ENCODE results near the gene KIF4A.

KIF4A gene

GRCh38 chrX:70289168-70289792, 624 bp upstream of the KIF4A start:
- Histone ChIP-seq H2AK5ac (ENCODE audit: low read length, severe bottlenecking) (no peak overlapping the region), H3K4ac (ENCODE audit: low read depth in 1 of 2, low read length in 2 of 2) (peak overlapping the region in 1 of 2 experiments; percentile 24), H3K4me3 (ENCODE audit: insufficient read depth in 1 of 2, low read depth in 1 of 2, low read length in 2 of 2) (peak overlapping the region; percentile 73 to 87), H3K14ac (ENCODE audit: low read length in 2 of 2) (peak overlapping the region in 1 of 2 experiments; percentile 26), H4K91ac (ENCODE audit: low read length) (no peak overlapping the region), H4K8ac (ENCODE audit: low read length) (no peak overlapping the region), H2BK120ac (ENCODE audit: low read depth, low read length) (no peak overlapping the region), H2AFZ (ENCODE audit: low read depth, low read length) (peak overlapping the region; percentile 39), H3K4me2 (ENCODE audit: low read length, poor library complexity, severe bottlenecking) (peak overlapping the region; percentile 68), H3K23ac (ENCODE audit: low read length in 2 of 2) (no peak overlapping the region), H3K9ac (ENCODE audit: low read length) (peak overlapping the region; percentile 89), H3K36me3 (ENCODE audit: control insufficient read depth in 1 of 2, insufficient read depth in 2 of 2, low read depth in 1 of 2, low read length in 2 of 2) (peaks cover 6 to 37% of the 10 kb centered on the region in 2 experiments), H3K4me1 (ENCODE audit: control insufficient read depth, insufficient read depth, low read depth, low read length) (peaks cover 2% of the 10 kb centered on the region), H3K27ac (ENCODE audit: low read length, poor library complexity, severe bottlenecking) (peak overlapping the region; percentile 43), H3K27me3 (ENCODE audit: control insufficient read depth in 1 of 2, insufficient read depth in 1 of 2, low read length in 2 of 2) (peaks cover 0 to 25% of the 10 kb centered on the region in 2 experiments), H2BK12ac (ENCODE audit: low read length in 2 of 2) (no peak overlapping the region), H2BK15ac (ENCODE audit: low read depth, poor library complexity, severe bottlenecking) (no peak overlapping the region), H3K18ac (ENCODE audit: low read depth in 1 of 2, low read length in 2 of 2) (peak overlapping the region; percentile 43 to 92), H2BK5ac (ENCODE audit: low read depth, low read length, poor library complexity, severe bottlenecking) (no peak overlapping the region), H3K79me1 (replicated peaks; ENCODE audit: low read length, poor library complexity, severe bottlenecking) (peaks cover 7% of the 10 kb centered on the region), H3K9me3 (ENCODE audit: control insufficient read depth, low read length) (no peaks in the 10 kb centered on the region)
- WGBS = 66% methylated on average over 4 of the region's 11 CpGs
- peak; percentile 16 for DNase-seq

GRCh38 chrX:70292788-70293187, 2.9 kb downstream of the KIF4A start:
- no peak overlapping the region for H2AK5ac ChIP-seq (ENCODE audit: low read length, severe bottlenecking)
- no peak overlapping the region for H3K9ac ChIP-seq (ENCODE audit: low read length)
- no peak overlapping the region for H2BK5ac ChIP-seq (ENCODE audit: low read depth, low read length, poor library complexity, severe bottlenecking)
- H2AFZ ChIP-seq (ENCODE audit: low read depth, low read length) = no peak overlapping the region
- H3K36me3 ChIP-seq (ENCODE audit: control insufficient read depth in 1 of 2, insufficient read depth in 2 of 2, low read depth in 1 of 2, low read length in 2 of 2) = peaks cover 0 to 6% of the 10 kb centered on the region in 2 experiments
- H3K4me3 ChIP-seq (ENCODE audit: insufficient read depth in 1 of 2, low read depth in 1 of 2, low read length in 2 of 2) = no peak overlapping the region
- no peak for DNase-seq
- peaks cover 7% of the 10 kb centered on the region for H3K79me1 ChIP-seq (replicated peaks; ENCODE audit: low read length, poor library complexity, severe bottlenecking)
- no peak overlapping the region for H4K91ac ChIP-seq (ENCODE audit: low read length)
- no peak overlapping the region for H2BK12ac ChIP-seq (ENCODE audit: low read length in 2 of 2)
- no peak overlapping the region for H2BK120ac ChIP-seq (ENCODE audit: low read depth, low read length)
- no peak overlapping the region for H4K8ac ChIP-seq (ENCODE audit: low read length)
- WGBS = no CpG with 5 or more reads among the region's 1 CpG
- H3K9me3 ChIP-seq (ENCODE audit: control insufficient read depth, low read length) = no peaks in the 10 kb centered on the region
- peaks cover 0 to 15% of the 10 kb centered on the region in 2 experiments for H3K27me3 ChIP-seq (ENCODE audit: control insufficient read depth in 1 of 2, insufficient read depth in 1 of 2, low read length in 2 of 2)
- H3K27ac ChIP-seq (ENCODE audit: low read length, poor library complexity, severe bottlenecking) = no peak overlapping the region
- H3K23ac ChIP-seq (ENCODE audit: low read length in 2 of 2) = no peak overlapping the region
- peaks cover 2% of the 10 kb centered on the region for H3K4me1 ChIP-seq (ENCODE audit: control insufficient read depth, insufficient read depth, low read depth, low read length)
- H3K18ac ChIP-seq (ENCODE audit: low read depth in 1 of 2, low read length in 2 of 2) = no peak overlapping the region
- no peak overlapping the region for H3K4me2 ChIP-seq (ENCODE audit: low read length, poor library complexity, severe bottlenecking)
- no peak overlapping the region for H3K14ac ChIP-seq (ENCODE audit: low read length in 2 of 2)
- H3K4ac ChIP-seq (ENCODE audit: low read depth in 1 of 2, low read length in 2 of 2) = no peak overlapping the region
- H2BK15ac ChIP-seq (ENCODE audit: low read depth, poor library complexity, severe bottlenecking) = no peak overlapping the region

GRCh38 chrX:70293621-70294020, 3.7 kb downstream of the KIF4A start:
- H3K4me2 ChIP-seq (ENCODE audit: low read length, poor library complexity, severe bottlenecking) = no peak overlapping the region
- H3K79me1 ChIP-seq (replicated peaks; ENCODE audit: low read length, poor library complexity, severe bottlenecking) = peaks cover 5% of the 10 kb centered on the region
- no peak overlapping the region for H3K23ac ChIP-seq (ENCODE audit: low read length in 2 of 2)
- no peak overlapping the region for H2BK5ac ChIP-seq (ENCODE audit: low read depth, low read length, poor library complexity, severe bottlenecking)
- no peak overlapping the region for H2AK5ac ChIP-seq (ENCODE audit: low read length, severe bottlenecking)
- 85% methylated on average over 2 of the region's 5 CpGs for WGBS
- no peak overlapping the region for H2BK120ac ChIP-seq (ENCODE audit: low read depth, low read length)
- no peak overlapping the region for H2BK15ac ChIP-seq (ENCODE audit: low read depth, poor library complexity, severe bottlenecking)
- H3K36me3 ChIP-seq (ENCODE audit: control insufficient read depth in 1 of 2, insufficient read depth in 2 of 2, low read depth in 1 of 2, low read length in 2 of 2) = no peaks in the 10 kb centered on the region
- no peak overlapping the region for H3K4me3 ChIP-seq (ENCODE audit: insufficient read depth in 1 of 2, low read depth in 1 of 2, low read length in 2 of 2)
- peaks cover 0 to 21% of the 10 kb centered on the region in 2 experiments for H3K27me3 ChIP-seq (ENCODE audit: control insufficient read depth in 1 of 2, insufficient read depth in 1 of 2, low read length in 2 of 2)
- H3K14ac ChIP-seq (ENCODE audit: low read length in 2 of 2) = no peak overlapping the region
- no peak overlapping the region for H3K4ac ChIP-seq (ENCODE audit: low read depth in 1 of 2, low read length in 2 of 2)
- no peaks in the 10 kb centered on the region for H3K9me3 ChIP-seq (ENCODE audit: control insufficient read depth, low read length)
- H2AFZ ChIP-seq (ENCODE audit: low read depth, low read length) = no peak overlapping the region
- no peak overlapping the region for H3K9ac ChIP-seq (ENCODE audit: low read length)
- H4K91ac ChIP-seq (ENCODE audit: low read length) = no peak overlapping the region
- peak; percentile 16 for DNase-seq
- H3K4me1 ChIP-seq (ENCODE audit: control insufficient read depth, insufficient read depth, low read depth, low read length) = peaks cover 2% of the 10 kb centered on the region
- no peak overlapping the region for H2BK12ac ChIP-seq (ENCODE audit: low read length in 2 of 2)
- no peak overlapping the region for H3K27ac ChIP-seq (ENCODE audit: low read length, poor library complexity, severe bottlenecking)
- H4K8ac ChIP-seq (ENCODE audit: low read length) = no peak overlapping the region
- H3K18ac ChIP-seq (ENCODE audit: low read depth in 1 of 2, low read length in 2 of 2) = no peak overlapping the region

DNA sequence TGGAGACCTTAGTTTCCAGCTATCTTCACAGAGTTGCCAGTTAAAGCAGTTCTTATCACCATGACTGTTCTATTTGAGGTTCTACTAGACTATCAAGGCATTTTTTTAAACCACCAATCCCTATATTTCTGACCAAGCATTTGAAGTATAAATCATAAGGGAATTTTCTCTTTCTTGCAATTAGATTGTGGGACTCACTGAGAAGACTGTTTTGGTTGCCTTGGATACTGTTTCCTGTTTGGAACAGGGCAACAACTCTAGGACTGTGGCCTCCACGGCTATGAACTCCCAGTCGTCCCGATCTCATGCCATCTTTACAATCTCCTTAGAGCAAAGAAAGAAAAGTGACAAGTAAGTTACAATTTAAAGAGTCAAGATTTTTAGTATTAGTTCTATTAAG, 11.8 kb downstream of the KIF4A start:
- peak; percentile 85 for DNase-seq
- H4K8ac ChIP-seq (ENCODE audit: low read length) = no peak overlapping the region
- no peak overlapping the region for H2BK120ac ChIP-seq (ENCODE audit: low read depth, low read length)
- H2BK5ac ChIP-seq (ENCODE audit: low read depth, low read length, poor library complexity, severe bottlenecking) = no peak overlapping the region
- H2AFZ ChIP-seq (ENCODE audit: low read depth, low read length) = no peak overlapping the region
- no peak overlapping the region for H3K4me2 ChIP-seq (ENCODE audit: low read length, poor library complexity, severe bottlenecking)
- no peaks in the 10 kb centered on the region for H3K36me3 ChIP-seq (ENCODE audit: control insufficient read depth in 1 of 2, insufficient read depth in 2 of 2, low read depth in 1 of 2, low read length in 2 of 2)
- H3K9ac ChIP-seq (ENCODE audit: low read length) = no peak overlapping the region
- no peak overlapping the region for H2AK5ac ChIP-seq (ENCODE audit: low read length, severe bottlenecking)
- H3K27ac ChIP-seq (ENCODE audit: low read length, poor library complexity, severe bottlenecking) = no peak overlapping the region
- H3K79me1 ChIP-seq (replicated peaks; ENCODE audit: low read length, poor library complexity, severe bottlenecking) = peaks cover 2% of the 10 kb centered on the region
- no peak overlapping the region for H2BK15ac ChIP-seq (ENCODE audit: low read depth, poor library complexity, severe bottlenecking)
- H3K23ac ChIP-seq (ENCODE audit: low read length in 2 of 2) = no peak overlapping the region
- H3K4ac ChIP-seq (ENCODE audit: low read depth in 1 of 2, low read length in 2 of 2) = no peak overlapping the region
- no peak overlapping the region for H4K91ac ChIP-seq (ENCODE audit: low read length)
- WGBS = no CpG with 5 or more reads among the region's 3 CpGs
- H3K9me3 ChIP-seq (ENCODE audit: control insufficient read depth, low read length) = no peaks in the 10 kb centered on the region
- no peak overlapping the region for H3K4me3 ChIP-seq (ENCODE audit: insufficient read depth in 1 of 2, low read depth in 1 of 2, low read length in 2 of 2)
- no peak overlapping the region for H3K14ac ChIP-seq (ENCODE audit: low read length in 2 of 2)
- no peaks in the 10 kb centered on the region for H3K4me1 ChIP-seq (ENCODE audit: control insufficient read depth, insufficient read depth, low read depth, low read length)
- H2BK12ac ChIP-seq (ENCODE audit: low read length in 2 of 2) = no peak overlapping the region
- H3K18ac ChIP-seq (ENCODE audit: low read depth in 1 of 2, low read length in 2 of 2) = no peak overlapping the region
- peaks cover 0 to 30% of the 10 kb centered on the region in 2 experiments for H3K27me3 ChIP-seq (ENCODE audit: control insufficient read depth in 1 of 2, insufficient read depth in 1 of 2, low read length in 2 of 2)
